ENCODE data around the gene WDR70. TPM values are rescaled to one million over a fixed set of nuclear protein-coding genes. Genes with fewer than 3 reads are reported as not detected.
"Not testable (repeated sequence)": the region's sequence is repeated elsewhere in the genome, so short reads cannot be mapped to it uniquely, and the experiment has no call there.

The WDR70 gene
- total RNA-seq, 1 experiment from 2014 or later: 78.2 TPM

GRCh38 chr5:37375091-37375490 lies 4.0 kb upstream of the WDR70 start:
- Histone ChIP-seq H3K27ac (no peak overlapping the region), H3K36me3 (ENCODE audit: low read depth) (no peaks in the 10 kb centered on the region), H3K27me3 (ENCODE audit: insufficient read depth, low read depth) (no peaks in the 10 kb centered on the region), H4K20me1 (ENCODE audit: insufficient read depth) (no peaks in the 10 kb centered on the region), H3F3A (ENCODE audit: insufficient read depth, low read depth) (peaks cover 20% of the 10 kb centered on the region), H2AFZ (no peak overlapping the region), H3K4me2 (no peak overlapping the region), H3K9me3 (ENCODE audit: insufficient read depth, low read depth) (peaks cover 4% of the 10 kb centered on the region; the same call in 1 of the 2 replicates), H3K4me1 (replicated peaks; ENCODE audit: insufficient read depth) (peaks cover 5% of the 10 kb centered on the region), H3K4me3 (no peak overlapping the region), H3K9me2 (ENCODE audit: insufficient read depth) (no peaks in the 10 kb centered on the region; the same call in 1 of the 2 replicates), H3K79me2 (ENCODE audit: low read depth) (peaks cover 16% of the 10 kb centered on the region)
- intact Hi-C loops (cut with micrococcal nuclease; ENCODE audit: unreplicated experiment): loop anchor here (10.0 kb wide), 1 partner anchor 630 kb away; no protein-coding TSS in a partner anchor
- POLR2A ChIA-PET (ENCODE audit: unreplicated experiment): no interaction called here
- TF ChIP-seq CTCF (conservative IDR thresholded peaks at IDR 0.05) (no peak), EZH2 (IDR thresholded peaks at IDR 0.05; ENCODE audit: low read depth) (no peak)
- no TSS peak for BruUV-seq (replicated peaks)
- CTCF ChIA-PET: interaction anchor here (0.5 kb wide), 1 partner anchor 637 kb away, joined by 6 read pairs; no protein-coding TSS in a partner anchor
- DNase-seq: no peak

- H3K27ac ChIP-seq; H2AFZ ChIP-seq; DNase-seq; H3K9me3 ChIP-seq (ENCODE audit: insufficient read depth, low read depth); H3K27me3 ChIP-seq (ENCODE audit: insufficient read depth, low read depth); BruUV-seq (replicated peaks); H3K4me2 ChIP-seq; H3K4me3 ChIP-seq; H3K9me2 ChIP-seq (ENCODE audit: insufficient read depth); CTCF ChIA-PET; H4K20me1 ChIP-seq (ENCODE audit: insufficient read depth); H3F3A ChIP-seq (ENCODE audit: insufficient read depth, low read depth); H3K36me3 ChIP-seq (ENCODE audit: low read depth): not testable (repeated sequence)
- POLR2A ChIA-PET (ENCODE audit: unreplicated experiment): interaction anchor here (0.7 kb wide), 1 partner anchor 118 kb away, joined by 26 read pairs; no protein-coding TSS in a partner anchor
- Histone ChIP-seq H3K79me2 (ENCODE audit: low read depth) (peaks cover 12% of the 10 kb centered on the region), H3K4me1 (replicated peaks; ENCODE audit: insufficient read depth) (peaks cover 12% of the 10 kb centered on the region)
- intact Hi-C loops (cut with micrococcal nuclease; ENCODE audit: unreplicated experiment): loop anchor here (10.0 kb wide), 1 partner anchor 633 kb away; no protein-coding TSS in a partner anchor
Measured at GRCh38 chr5:37378066-37378465, 1.1 kb upstream of the WDR70 start.

GRCh38 chr5:37391591-37391990 lies 12.5 kb downstream of the WDR70 start:
- POLR2A ChIA-PET (ENCODE audit: unreplicated experiment): no interaction called here
- intact Hi-C loops (cut with micrococcal nuclease; ENCODE audit: unreplicated experiment): no loop called here
- no peaks in the 10 kb centered on the region for H3K9me3 ChIP-seq (ENCODE audit: insufficient read depth, low read depth)
- H3K27me3 ChIP-seq (ENCODE audit: insufficient read depth, low read depth): no peaks in the 10 kb centered on the region
- no peak overlapping the region for H3K27ac ChIP-seq
- no peaks in the 10 kb centered on the region for H4K20me1 ChIP-seq (ENCODE audit: insufficient read depth)
- H3K4me1 ChIP-seq (replicated peaks; ENCODE audit: insufficient read depth): no peaks in the 10 kb centered on the region
- no peak overlapping the region for H3K4me3 ChIP-seq
- H3K36me3 ChIP-seq (ENCODE audit: low read depth): peaks cover 27% of the 10 kb centered on the region; the same call in 1 of the 2 replicates
- H3F3A ChIP-seq (ENCODE audit: insufficient read depth, low read depth): no peaks in the 10 kb centered on the region
- BruUV-seq (replicated peaks): no TSS peak
- TF ChIP-seq EZH2 (IDR thresholded peaks at IDR 0.05; ENCODE audit: low read depth): no peak
- no peak for TF ChIP-seq CTCF (conservative IDR thresholded peaks at IDR 0.05)
- H3K79me2 ChIP-seq (ENCODE audit: low read depth): no peaks in the 10 kb centered on the region
- H3K4me2 ChIP-seq: no peak overlapping the region
- DNase-seq: no peak
- H3K9me2 ChIP-seq (ENCODE audit: insufficient read depth): no peaks in the 10 kb centered on the region
- CTCF ChIA-PET: no interaction called here
- no peak overlapping the region for H2AFZ ChIP-seq

GRCh38 chr5:37396352-37396751 lies 17.2 kb downstream of the WDR70 start:
- Histone ChIP-seq H3K27me3 (ENCODE audit: insufficient read depth, low read depth) (no peaks in the 10 kb centered on the region), H3K4me1 (replicated peaks; ENCODE audit: insufficient read depth) (no peaks in the 10 kb centered on the region), H2AFZ (no peak overlapping the region), H3K9me3 (ENCODE audit: insufficient read depth, low read depth) (no peaks in the 10 kb centered on the region), H3K27ac (no peak overlapping the region), H3K9me2 (ENCODE audit: insufficient read depth) (no peaks in the 10 kb centered on the region), H4K20me1 (ENCODE audit: insufficient read depth) (no peaks in the 10 kb centered on the region; the same call in 1 of the 2 replicates), H3K4me3 (no peak overlapping the region), H3F3A (ENCODE audit: insufficient read depth, low read depth) (no peaks in the 10 kb centered on the region), H3K79me2 (ENCODE audit: low read depth) (no peaks in the 10 kb centered on the region), H3K36me3 (ENCODE audit: low read depth) (peaks cover 33% of the 10 kb centered on the region; the same call in 1 of the 2 replicates), H3K4me2 (no peak overlapping the region)
- CTCF ChIA-PET: no interaction called here
- TF ChIP-seq EZH2 (IDR thresholded peaks at IDR 0.05; ENCODE audit: low read depth) (no peak), CTCF (conservative IDR thresholded peaks at IDR 0.05) (no peak)
- no TSS peak for BruUV-seq (replicated peaks)
- intact Hi-C loops (cut with micrococcal nuclease; ENCODE audit: unreplicated experiment): no loop called here
- no peak for DNase-seq
- POLR2A ChIA-PET (ENCODE audit: unreplicated experiment): no interaction called here

Measured in PC-9 (cell line).